IMR-90 (cell line): ENCODE data around the gene ITM2C. TPM values are rescaled to one million over a fixed set of nuclear protein-coding genes. Genes with fewer than 3 reads are reported as not detected.

Source experiments
- ATAC-seq: fragments of 200-7000 bp; cut with Tn5 transposase; 2 replicates; pipeline ENCODE4 v1.9.1; 2020; ENCODE audit warnings: low read depth, mild to moderate bottlenecking, moderate library complexity
- BruUV-seq: library from RNA; stranded (reverse); fragments of 400-500 nt; replicated peaks from 2 replicates; lab custom pipeline; 2021; lab: Mats Ljungman, UMichigan
- CTCF ChIA-PET: fragments of 300-600 bp; formaldehyde crosslinking; extraction: SDS; loops from one replicate; lab custom pipeline; 2021; ENCODE audit warnings: antibody characterized with exemption; lab: Yijun Ruan, JAX
- POLR2A ChIA-PET: fragments of 300-600 bp; sonication (Branson Sonifier 250); formaldehyde crosslinking; loops from one replicate; lab custom pipeline; 2022; ENCODE audit warnings: antibody characterized with exemption; ENCODE audit not compliant: unreplicated experiment; lab: Charles Lee
- DNase-seq: peaks from one replicate; pipeline ENCODE4 v3.0.0; 2013
- H2AFZ ChIP-seq: replicated peaks from 2 replicates; pipeline ENCODE3; 2013; ENCODE audit warnings: low read length, mild to moderate bottlenecking; ENCODE audit not compliant: poor library complexity
- H2AK5ac ChIP-seq: 2 replicates; pipeline ENCODE4 v1.6.1; 2013; ENCODE audit warnings: low read depth, low read length, inconsistent platforms
- H2AK9ac ChIP-seq: replicated peaks from 2 replicates; pipeline ENCODE3; 2013; ENCODE audit warnings: mild to moderate bottlenecking, low read depth, low read length, moderate library complexity; ENCODE audit not compliant: poor library complexity
- H2BK120ac ChIP-seq: 2 replicates; pipeline ENCODE4 v1.6.1; 2013; ENCODE audit warnings: low read depth, low read length, inconsistent platforms
- H2BK15ac ChIP-seq: 3 replicates; pipeline ENCODE4 v1.6.1; 2013; ENCODE audit warnings: low read depth, low read length, inconsistent platforms
- H2BK20ac ChIP-seq: 2 replicates; pipeline ENCODE4 v1.6.1; 2013; ENCODE audit warnings: low read depth, mild to moderate bottlenecking, inconsistent platforms, low read length, moderate library complexity
- H2BK5ac ChIP-seq: 2 replicates; pipeline ENCODE4 v1.6.1; 2013; ENCODE audit warnings: mild to moderate bottlenecking, low read depth, low read length, inconsistent platforms; ENCODE audit not compliant: poor library complexity, severe bottlenecking
- H3K14ac ChIP-seq: replicated peaks from 2 replicates; pipeline ENCODE4 v1.6.1; 2013; ENCODE audit warnings: low read depth, low read length, inconsistent platforms
- H3K18ac ChIP-seq: 2 replicates; pipeline ENCODE4 v1.6.1; 2013; ENCODE audit warnings: low read depth, low read length, control low read depth
- H3K23ac ChIP-seq: 2 replicates; pipeline ENCODE4 v1.6.1; 2013; ENCODE audit warnings: low read depth, low read length, inconsistent platforms
- H3K27ac ChIP-seq: 2 replicates; pipeline ENCODE4 v1.5.1; 2013; ENCODE audit warnings: mild to moderate bottlenecking, control low read depth, low read length; ENCODE audit not compliant: insufficient read depth
- H3K27me3 ChIP-seq: 2 replicates; pipeline ENCODE4 v1.6.1; 2013; ENCODE audit warnings: low read length; ENCODE audit not compliant: control insufficient read depth, insufficient read depth
- H3K36me3 ChIP-seq: 2 replicates; pipeline ENCODE4 v1.6.1; 2013; ENCODE audit warnings: low read length, mixed read lengths; ENCODE audit not compliant: control insufficient read depth, insufficient read depth
- H3K4ac ChIP-seq: 2 replicates; pipeline ENCODE4 v1.6.1; 2013; ENCODE audit warnings: low read depth, low read length, inconsistent platforms
- H3K4me1 ChIP-seq: 2 replicates; pipeline ENCODE4 v1.6.1; 2013; ENCODE audit warnings: low read length, mixed read lengths; ENCODE audit not compliant: control insufficient read depth, insufficient read depth
- H3K4me2 ChIP-seq: 2 replicates; pipeline ENCODE4 v1.6.1; 2013; ENCODE audit warnings: low read depth, mild to moderate bottlenecking, control low read depth, low read length, moderate library complexity
- H3K4me3 ChIP-seq: 2 replicates; pipeline ENCODE4 v1.5.1; 2013; ENCODE audit warnings: low read depth, mild to moderate bottlenecking, control low read depth, low read length, moderate library complexity; ENCODE audit not compliant: insufficient read depth
- H3K56ac ChIP-seq: 2 replicates; pipeline ENCODE4 v1.6.1; 2013; ENCODE audit warnings: low read length, inconsistent platforms; ENCODE audit not compliant: insufficient read depth; ENCODE audit errors: extremely low read depth
- H3K79me1 ChIP-seq, 2 experiments: 2 replicates each; pipeline ENCODE4 v1.6.1; 2013; ENCODE audit warnings: low read length in 2 of 2, inconsistent platforms in 1 of 2, low read depth in 1 of 2
- H3K9ac ChIP-seq: 2 replicates; pipeline ENCODE4 v1.6.1; 2013; ENCODE audit warnings: low read depth, low read length, control low read depth
- H3K9me1 ChIP-seq: 2 replicates; pipeline ENCODE4 v1.6.1; 2013; ENCODE audit warnings: low read length, inconsistent platforms; ENCODE audit not compliant: insufficient read depth
- H3K9me3 ChIP-seq: 2 replicates; pipeline ENCODE4 v1.6.1; 2013; ENCODE audit warnings: low read length; ENCODE audit not compliant: control insufficient read depth, insufficient read depth
- H4K20me1 ChIP-seq: 2 replicates; pipeline ENCODE4 v1.6.1; 2013; ENCODE audit warnings: low read length, inconsistent platforms; ENCODE audit not compliant: insufficient read depth
- H4K5ac ChIP-seq: 2 replicates; pipeline ENCODE4 v1.6.1; 2013; ENCODE audit warnings: mild to moderate bottlenecking, low read depth, low read length, control low read depth
- H4K8ac ChIP-seq, 2 experiments: 2 replicates each; pipeline ENCODE4 v1.6.1; 2013; ENCODE audit warnings: low read depth in 2 of 2, low read length in 2 of 2, control low read depth in 1 of 2, inconsistent platforms in 1 of 2
- H4K91ac ChIP-seq: 2 replicates; pipeline ENCODE4 v1.6.1; 2013; ENCODE audit warnings: low read depth, low read length, inconsistent platforms; ENCODE audit not compliant: insufficient read depth
- BHLHE40 ChIP-seq: fragments of 150-350 bp; IDR thresholded peaks from 2 replicates; pipeline ENCODE4 v1.6.1; 2016; ENCODE audit warnings: mild to moderate bottlenecking, low read depth, low read length
- CEBPB ChIP-seq: IDR thresholded peaks from 2 replicates; pipeline ENCODE4 v1.6.1; 2012; ENCODE audit warnings: low read depth, low read length, improper control_type of control experiment
- CHD1 ChIP-seq: IDR thresholded peaks from 2 replicates; pipeline ENCODE4 v1.6.1; 2012; ENCODE audit warnings: low read depth, low read length, improper control_type of control experiment
- CTCF ChIP-seq: conservative IDR thresholded peaks from 2 replicates; pipeline ENCODE4 v1.5.1; 2012; ENCODE audit warnings: mild to moderate bottlenecking, low read depth, low read length, improper control_type of control experiment
- ELK1 ChIP-seq: fragments of 150-350 bp; IDR thresholded peaks from 2 replicates; pipeline ENCODE4 v1.6.1; 2016; ENCODE audit warnings: low read depth, mild to moderate bottlenecking, low read length, moderate library complexity, borderline replicate concordance
- FOS ChIP-seq: fragments of 150-350 bp; IDR thresholded peaks from 2 replicates; pipeline ENCODE4 v1.6.1; 2016; ENCODE audit warnings: low read depth, low read length
- MAFK ChIP-seq: IDR thresholded peaks from 2 replicates; pipeline ENCODE4 v1.6.1; 2012; ENCODE audit warnings: low read depth, low read length, improper control_type of control experiment
- MXI1 ChIP-seq: IDR thresholded peaks from 2 replicates; pipeline ENCODE4 v1.6.1; 2012; ENCODE audit warnings: low read depth, mild to moderate bottlenecking, low read length, moderate library complexity, borderline replicate concordance
- POLR2A ChIP-seq: IDR thresholded peaks from 2 replicates; pipeline ENCODE4 v1.6.1; 2012; ENCODE audit warnings: mild to moderate bottlenecking, low read depth, low read length
- RAD21 ChIP-seq: IDR thresholded peaks from 2 replicates; pipeline ENCODE4 v1.6.1; 2012; ENCODE audit warnings: low read length, improper control_type of control experiment
- RCOR1 ChIP-seq: IDR thresholded peaks from 2 replicates; pipeline ENCODE4 v1.6.1; 2012; ENCODE audit warnings: mild to moderate bottlenecking, low read length, improper control_type of control experiment; ENCODE audit not compliant: insufficient replicate concordance
- RFX5 ChIP-seq: IDR thresholded peaks from 2 replicates; pipeline ENCODE4 v1.8.0; 2012; ENCODE audit warnings: low read depth, mild to moderate bottlenecking, low read length, moderate library complexity
- WGBS, 2 experiments: methylation state at CpG; one replicate each; pipeline versions ENCODE4 v1.1.5 to v1.1.7; 2013; ENCODE audit warnings: missing lambda C conversion rate in 2 of 2; ENCODE audit not compliant: insufficient read length in 1 of 2; ENCODE audit errors: extremely low coverage in 2 of 2; 5-methylcytosine and 5-hydroxymethylcytosine counted together
- dilution Hi-C: fragments of 300-500 bp; cut with HindIII; formaldehyde crosslinking; loops from one replicate; pipeline ENCODE4 v1.14.3; 2018; ENCODE audit warnings: low sequenced_read_pairs; ENCODE audit not compliant: unreplicated experiment
- in situ Hi-C: fragments of 300-500 bp; cut with MboI; formaldehyde crosslinking; loops from 3 replicates; pipeline ENCODE4 v1.14.3; 2019; ENCODE audit warnings: low sequenced_read_pairs, inconsistent platforms, mixed read lengths
- intact Hi-C: fragments of 100-400 bp; cut with micrococcal nuclease; formaldehyde crosslinking; loops from 2 replicates; pipeline ENCODE4 v1.10.0; 2022
- polyA plus RNA-seq, 3 experiments: library from polyadenylated mRNA; depleted of rRNA; stranded (reverse); fragments of >200 nt; gene quantifications; 2 replicates each; pipeline ENCODE4 v1.2.3, GENCODE V29; 2012; ENCODE audit warnings: low replicate concordance in 1 of 3
- total RNA-seq: library from RNA; depleted of rRNA; stranded (reverse); fragments of >200 nt; gene quantifications from 2 replicates; pipeline ENCODE4 v1.2.3, GENCODE V29; 2012

ITM2C gene
- total and polyA plus RNA-seq, 2 of the 4 experiments (the other 2 are of a cell fraction), result 46.8 to 274 TPM

- Histone ChIP-seq H3K27me3 (no peaks in the 10 kb centered on the region), H3K14ac (no peak overlapping the region), H3K4me1 (peaks cover 2% of the 10 kb centered on the region; the same call in 1 of the 2 replicates), H4K5ac (no peak overlapping the region), H2BK15ac (no peak overlapping the region), H2BK5ac (no peak overlapping the region), H3K4me3 (no peak overlapping the region), H3K56ac (no peak overlapping the region), H2BK20ac (no peak overlapping the region), H3K27ac (no peak overlapping the region), H2AFZ (no peak overlapping the region), H3K18ac (no peak overlapping the region), H3K9me1 (no peaks in the 10 kb centered on the region), H3K36me3 (peaks cover 35% of the 10 kb centered on the region), H3K9me3 (no peaks in the 10 kb centered on the region), H2AK5ac (no peak overlapping the region), H3K23ac (no peak overlapping the region), H4K8ac (no peak overlapping the region), H4K20me1 (0 out of 2 replicates have a peak, but pooled peaks cover 5% of the 10 kb centered on the region), H3K79me1 (peaks cover 25 to 33% of the 10 kb centered on the region in 2 experiments), H3K4ac (no peak overlapping the region), H2BK120ac (no peak overlapping the region), H3K9ac (no peak overlapping the region), H3K4me2 (no peak overlapping the region), H4K91ac (no peak overlapping the region), H2AK9ac (no peak overlapping the region)
- intact Hi-C loops, result no loop called here
- dilution Hi-C loops, result no loop called here
- DNase-seq (no peak), ATAC-seq (no peak)
- BruUV-seq, result no TSS peak
- ChIA-PET POLR2A (interaction anchor here (0.8 kb wide), 1 partner anchor 103 kb away, joined by 4 read pairs; no protein-coding TSS in a partner anchor), CTCF (no interaction called here)
- in situ Hi-C loops, result loop anchor here (25.0 kb wide), 3 partner anchors 404 to 804 kb away; partner anchors contain the start of genes SP100 and SP110
- TF ChIP-seq CEBPB (no peak), RFX5 (no peak), RAD21 (no peak), RCOR1 (no peak), BHLHE40 (no peak), POLR2A (no peak), MXI1 (no peak), CTCF (no peak), ELK1 (no peak), MAFK (no peak), FOS (no peak), CHD1 (no peak)
- 86% methylated on average over 6 of the region's 7 CpGs; no CpG with 5 or more reads in 1 of the 2 experiments for WGBS, 2 experiments
These were observed 48.0 kb upstream of the ITM2C start for GRCh38 chr2:230816735-230817134.
